T-helper 2 cell treated with Interferon-gamma antibody and Interleukin-4, amounts not matched to agents 5 μg/mL and 100 μg/mL, for 36 hours (primary cell): ENCODE results near the gene TNFSF12.

ENCODE experiments used
- DNase-seq: peaks from one replicate; pipeline ENCODE4 v3.0.0; 2021; ENCODE audit warnings: low spot score
- H3K27ac Mint-ChIP-seq: one replicate; pipeline ENCODE4 v1.8.0; 2021; ENCODE audit warnings: mild to moderate bottlenecking, mixed read lengths
- H3K27me3 Mint-ChIP-seq: one replicate; pipeline ENCODE4 v1.8.0; 2021; ENCODE audit warnings: low read depth, mixed read lengths
- H3K36me3 Mint-ChIP-seq: one replicate; pipeline ENCODE4 v1.8.0; 2021; ENCODE audit warnings: low read depth, mixed read lengths
- H3K4me1 Mint-ChIP-seq: one replicate; pipeline ENCODE4 v1.8.0; 2021; ENCODE audit warnings: low read depth, mixed read lengths
- H3K4me3 Mint-ChIP-seq: one replicate; pipeline ENCODE4 v1.8.0; 2022; ENCODE audit warnings: mild to moderate bottlenecking, moderate library complexity, mixed read lengths
- H3K9me3 Mint-ChIP-seq: one replicate; pipeline ENCODE4 v1.8.0; 2021; ENCODE audit warnings: mixed read lengths

Gene TNFSF12

GRCh38 chr17:7580604-7581575, 32.0 kb downstream of the TNFSF12 start:
- Mint-ChIP-seq H3K27ac (peak overlapping the region; percentile 84), H3K4me1 (peaks cover 66% of the 10 kb centered on the region), H3K9me3 (no peaks in the 10 kb centered on the region), H3K4me3 (peak overlapping the region; percentile 35), H3K27me3 (no peaks in the 10 kb centered on the region), H3K36me3 (peaks cover 68% of the 10 kb centered on the region)
- DNase-seq, result no peak

- H3K4me3 Mint-ChIP-seq, result peak overlapping the region; percentile 98
- peaks cover 52% of the 10 kb centered on the region for H3K4me1 Mint-ChIP-seq
- H3K27me3 Mint-ChIP-seq, result no peaks in the 10 kb centered on the region
- H3K9me3 Mint-ChIP-seq, result no peaks in the 10 kb centered on the region
- H3K27ac Mint-ChIP-seq, result peak overlapping the region; percentile 100
- H3K36me3 Mint-ChIP-seq, result peaks cover 57% of the 10 kb centered on the region
- DNase-seq, result no peak
Observed at GRCh38 chr17:7582396-7583252, 33.8 kb downstream of the TNFSF12 start.

- Mint-ChIP-seq H3K9me3 (no peaks in the 10 kb centered on the region), H3K36me3 (peaks cover 50% of the 10 kb centered on the region), H3K27me3 (no peaks in the 10 kb centered on the region), H3K4me3 (peak within 1 kb of the TSS; percentile 98), H3K27ac (peak within 1 kb of the TSS; percentile 100), H3K4me1 (peaks cover 44% of the 10 kb centered on the region)
- DNase-seq, result peak; percentile 96
Observed at GRCh38 chr17:7583253-7584109, 34.6 kb downstream of the TNFSF12 start, which contains the start of gene MPDU1. TSS of gene MPDU1 (plus strand) at chr17:7583852. CDS start at chr17:7583863, 11 bp downstream.

GRCh38 chr17:7586673-7587419, 38.0 kb downstream of the TNFSF12 start:
- H3K27ac Mint-ChIP-seq, result no peak overlapping the region
- no peaks in the 10 kb centered on the region for H3K27me3 Mint-ChIP-seq
- H3K36me3 Mint-ChIP-seq, result peaks cover 37% of the 10 kb centered on the region
- no peak overlapping the region for H3K4me3 Mint-ChIP-seq
- DNase-seq, result no peak
- H3K9me3 Mint-ChIP-seq, result no peaks in the 10 kb centered on the region
- peaks cover 21% of the 10 kb centered on the region for H3K4me1 Mint-ChIP-seq

GRCh38 chr17:7587420-7588151, 38.7 kb downstream of the TNFSF12 start:
- no peak overlapping the region for H3K27ac Mint-ChIP-seq

GRCh38 chr17:7588553-7589203, 39.8 kb downstream of the TNFSF12 start:
- no peaks in the 10 kb centered on the region for H3K27me3 Mint-ChIP-seq
- H3K27ac Mint-ChIP-seq, result no peak overlapping the region
- no peak for DNase-seq
- peaks cover 15% of the 10 kb centered on the region for H3K4me1 Mint-ChIP-seq
- no peaks in the 10 kb centered on the region for H3K9me3 Mint-ChIP-seq
- H3K36me3 Mint-ChIP-seq, result peaks cover 38% of the 10 kb centered on the region
- no peak overlapping the region for H3K4me3 Mint-ChIP-seq

More at GRCh38 chr17:7587420-7588151, 38.7 kb downstream of the TNFSF12 start:
- peaks cover 15% of the 10 kb centered on the region for H3K4me1 Mint-ChIP-seq
- no peaks in the 10 kb centered on the region for H3K27me3 Mint-ChIP-seq
- no peaks in the 10 kb centered on the region for H3K9me3 Mint-ChIP-seq
- peaks cover 31% of the 10 kb centered on the region for H3K36me3 Mint-ChIP-seq
- no peak for DNase-seq
- no peak overlapping the region for H3K4me3 Mint-ChIP-seq

- DNase-seq, result peak; percentile 44
- Mint-ChIP-seq H3K4me1 (peaks cover 14% of the 10 kb centered on the region), H3K4me3 (no peak overlapping the region), H3K27me3 (no peaks in the 10 kb centered on the region), H3K9me3 (no peaks in the 10 kb centered on the region), H3K36me3 (peaks cover 40% of the 10 kb centered on the region), H3K27ac (no peak overlapping the region)
Observed at GRCh38 chr17:7589204-7589868, 40.5 kb downstream of the TNFSF12 start.

- H3K9me3 Mint-ChIP-seq, result no peaks in the 10 kb centered on the region
- no peaks in the 10 kb centered on the region for H3K27me3 Mint-ChIP-seq
- no peak within 1 kb of the TSS for H3K4me3 Mint-ChIP-seq
- peaks cover 6% of the 10 kb centered on the region for H3K4me1 Mint-ChIP-seq
- DNase-seq, result no peak
- no peak within 1 kb of the TSS for H3K27ac Mint-ChIP-seq
- H3K36me3 Mint-ChIP-seq, result peaks cover 39% of the 10 kb centered on the region
Observed at GRCh38 chr17:7589891-7590691, 41.2 kb downstream of the TNFSF12 start, which contains the start of gene SOX15. TSS of gene SOX15 (minus strand) at chr17:7590094. CDS start at chr17:7589676, 418 bp downstream.

GRCh38 chr17:7590743-7591142, 41.9 kb downstream of the TNFSF12 start:
- Mint-ChIP-seq H3K36me3 (peaks cover 42% of the 10 kb centered on the region), H3K4me1 (peaks cover 4% of the 10 kb centered on the region), H3K4me3 (no peak overlapping the region), H3K9me3 (no peaks in the 10 kb centered on the region), H3K27ac (no peak overlapping the region), H3K27me3 (no peaks in the 10 kb centered on the region)
- no peak for DNase-seq

GRCh38 chr17:7591596-7591995, 42.7 kb downstream of the TNFSF12 start:
- peaks cover 2% of the 10 kb centered on the region for H3K4me1 Mint-ChIP-seq
- DNase-seq, result no peak
- peaks cover 44% of the 10 kb centered on the region for H3K36me3 Mint-ChIP-seq
- no peaks in the 10 kb centered on the region for H3K27me3 Mint-ChIP-seq
- H3K4me3 Mint-ChIP-seq, result no peak overlapping the region
- H3K9me3 Mint-ChIP-seq, result no peaks in the 10 kb centered on the region
- no peak overlapping the region for H3K27ac Mint-ChIP-seq
